GM12873 (cell line): ENCODE results near the gene GTF3C4.

Source experiments
- CTCF ChIP-seq: IDR thresholded peaks from 2 replicates; pipeline ENCODE4 v1.5.1; 2012; ENCODE audit warnings: low read depth, mild to moderate bottlenecking, moderate library complexity, low read length, control low read depth; ENCODE audit not compliant: insufficient read depth; ENCODE audit errors: missing control alignments

The GTF3C4 gene

GRCh38 chr9:132630811-132631210 lies 39.5 kb upstream of the GTF3C4 start:
- no peak for TF ChIP-seq CTCF

GRCh38 chr9:132631280-132631679 lies 39.0 kb upstream of the GTF3C4 start:
- TF ChIP-seq CTCF: no peak

- TF ChIP-seq CTCF: no peak
These were observed 38.6 kb upstream of the GTF3C4 start for GRCh38 chr9:132631685-132632084.

GRCh38 chr9:132632413-132633129 lies 37.7 kb upstream of the GTF3C4 start:
- TF ChIP-seq CTCF: no peak

- TF ChIP-seq CTCF: no peak
These were observed 35.9 kb upstream of the GTF3C4 start for GRCh38 chr9:132634327-132634726.

- no peak for TF ChIP-seq CTCF
These were observed 32.9 kb upstream of the GTF3C4 start for GRCh38 chr9:132637351-132637750.

GRCh38 chr9:132637801-132638200 lies 32.5 kb upstream of the GTF3C4 start:
- no peak for TF ChIP-seq CTCF
